Endometrial microvascular endothelial cells (primary cell): Measurements from ENCODE around the gene CILP2. TPM values are rescaled to one million over a fixed set of nuclear protein-coding genes. Genes with fewer than 3 reads are reported as not detected.

Experiments
- in situ Hi-C: cut with HindIII; loops from 2 replicates; pipeline ENCODE4 v1.10.0; 2017; ENCODE audit warnings: low sequenced_read_pairs, low pct_unique_long_range_greater_than_20kb; ENCODE audit errors: inconsistent ontology term
- total RNA-seq: library from RNA; depleted of rRNA; stranded (reverse); fragments of >200 nt; gene quantifications from one replicate; pipeline ENCODE4 v1.2.3, GENCODE V29; 2015; ENCODE audit errors: inconsistent ontology term

CILP2 gene
- total RNA-seq, 1 donor from 2014 or later, result not detected

GRCh38 chr19:19526581-19527370, 11.3 kb upstream of the CILP2 start:
- in situ Hi-C loops, result no loop called here

GRCh38 chr19:19527371-19527656, 10.8 kb upstream of the CILP2 start:
- in situ Hi-C loops, result no loop called here

GRCh38 chr19:19527674-19528625, 10.1 kb upstream of the CILP2 start:
- in situ Hi-C loops, result no loop called here

- in situ Hi-C loops, result no loop called here
These were observed 9.2 kb upstream of the CILP2 start, which contains the start of gene YJEFN3 for GRCh38 chr19:19528721-19529490. TSS of gene YJEFN3 (plus strand) at chr19:19528911. CDS start at chr19:19528933, 22 bp downstream.

GRCh38 chr19:19529783-19530422, 8.2 kb upstream of the CILP2 start:
- in situ Hi-C loops, result no loop called here

GRCh38 chr19:19530423-19530804, 7.7 kb upstream of the CILP2 start:
- in situ Hi-C loops, result no loop called here

GRCh38 chr19:19530889-19531288, 7.2 kb upstream of the CILP2 start:
- in situ Hi-C loops, result no loop called here

GRCh38 chr19:19531951-19532805, 5.9 kb upstream of the CILP2 start:
- in situ Hi-C loops, result no loop called here

- in situ Hi-C loops, result no loop called here
These were observed 5.0 kb upstream of the CILP2 start for GRCh38 chr19:19532806-19533701.

GRCh38 chr19:19533841-19534240, 4.2 kb upstream of the CILP2 start:
- in situ Hi-C loops, result no loop called here

GRCh38 chr19:19534556-19535265, 3.4 kb upstream of the CILP2 start:
- in situ Hi-C loops, result no loop called here

- in situ Hi-C loops, result no loop called here
These were observed 2.5 kb upstream of the CILP2 start for GRCh38 chr19:19535311-19536191.

- in situ Hi-C loops, result no loop called here
These were observed 703 bp upstream of the CILP2 start for GRCh38 chr19:19537075-19538048.

GRCh38 chr19:19538785-19539166, 711 bp downstream of the CILP2 start:
- in situ Hi-C loops, result no loop called here

- in situ Hi-C loops, result no loop called here
These were observed 1.6 kb downstream of the CILP2 start for GRCh38 chr19:19539698-19540063.
